GM19193 (cell line): ENCODE measurements around the gene SERGEF.

Source experiments
- POLR2A ChIP-seq: IDR thresholded peaks from 4 replicates; pipeline ENCODE4 v1.6.1; 2011; ENCODE audit not compliant: insufficient read depth, insufficient read length; ENCODE audit errors: extremely low read depth

SERGEF gene

GRCh38 chr11:17812091-17812864, 200.6 kb downstream of the SERGEF start:
- no peak for TF ChIP-seq POLR2A

GRCh38 chr11:17811352-17811751, 201.5 kb downstream of the SERGEF start:
- TF ChIP-seq POLR2A, result no peak

GRCh38 chr11:17810746-17811145, 202.1 kb downstream of the SERGEF start:
- TF ChIP-seq POLR2A, result no peak

GRCh38 chr11:17810041-17810440, 202.8 kb downstream of the SERGEF start:
- no peak for TF ChIP-seq POLR2A

GRCh38 chr11:17807034-17807433, 205.8 kb downstream of the SERGEF start:
- no peak for TF ChIP-seq POLR2A

DNA sequence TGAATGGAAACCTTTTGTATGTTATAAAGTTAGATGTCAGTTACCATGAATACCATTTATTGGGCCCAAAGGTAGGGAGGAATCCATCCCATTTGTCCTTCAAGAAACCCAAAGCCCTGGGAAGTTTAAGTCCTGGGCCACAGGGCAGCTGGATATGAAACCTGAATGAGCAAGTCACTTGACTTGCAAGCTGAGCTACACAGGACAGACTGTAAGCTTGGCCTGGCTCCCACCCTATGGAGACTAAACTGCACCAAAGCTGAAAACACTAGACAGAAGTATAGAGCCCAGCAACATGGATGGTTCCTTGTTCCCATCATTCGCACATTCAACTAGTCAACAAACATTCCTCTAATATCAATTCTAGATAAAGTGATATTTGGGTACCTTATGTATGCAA, 207.0 kb downstream of the SERGEF start:
- no peak for TF ChIP-seq POLR2A

DNA sequence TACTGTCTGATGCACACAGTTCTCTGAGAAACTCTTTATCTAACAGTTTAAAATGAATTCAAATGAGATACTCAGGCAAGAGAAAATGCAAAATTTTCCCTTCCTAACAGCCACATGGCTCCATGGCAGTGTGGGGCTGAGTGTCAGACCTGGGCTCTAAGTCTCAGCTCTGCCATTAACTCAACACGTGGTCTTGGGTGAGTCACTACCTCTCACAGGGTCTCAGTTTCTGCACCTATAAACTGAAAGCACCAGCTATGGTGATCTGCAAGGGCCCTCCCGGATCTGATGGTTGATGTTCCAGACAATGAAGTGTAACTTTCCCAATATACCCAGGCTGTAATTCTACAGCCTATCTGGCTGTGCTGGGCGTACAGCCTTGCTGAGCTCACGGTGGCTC, 207.8 kb downstream of the SERGEF start:
- TF ChIP-seq POLR2A, result no peak

DNA sequence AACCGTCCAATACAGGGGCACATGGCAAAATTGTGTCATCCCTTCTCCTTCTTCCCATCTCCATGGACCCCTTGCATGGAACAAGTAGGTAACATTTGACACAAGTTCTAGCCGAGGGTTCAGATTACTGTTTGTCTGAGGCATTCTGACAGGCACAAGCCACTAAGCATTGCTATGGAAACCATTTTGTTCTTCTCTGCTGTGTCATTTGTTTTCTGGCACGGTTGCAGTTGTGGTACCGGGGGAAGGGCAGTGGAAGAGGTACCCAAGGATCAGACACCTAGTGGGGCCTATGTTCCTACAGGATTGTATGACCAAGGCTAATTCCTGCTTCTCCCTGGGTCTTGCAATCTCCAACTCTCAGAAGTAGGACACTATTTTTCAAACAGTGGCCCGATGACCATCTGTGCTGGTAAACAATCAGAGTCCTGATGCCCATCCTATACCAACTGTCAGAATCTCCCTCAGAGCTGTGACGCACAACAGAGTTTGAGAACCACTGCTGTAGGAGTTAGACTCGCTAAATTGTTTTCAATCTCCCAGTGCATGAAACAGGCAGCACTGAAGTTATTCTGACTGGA, 209.0 kb downstream of the SERGEF start:
- no peak for TF ChIP-seq POLR2A

- TF ChIP-seq POLR2A, result no peak
Observed at GRCh38 chr11:17802491-17802890, 210.4 kb downstream of the SERGEF start.

- no peak for TF ChIP-seq POLR2A
Observed at GRCh38 chr11:17801166-17801565, 211.7 kb downstream of the SERGEF start.

DNA sequence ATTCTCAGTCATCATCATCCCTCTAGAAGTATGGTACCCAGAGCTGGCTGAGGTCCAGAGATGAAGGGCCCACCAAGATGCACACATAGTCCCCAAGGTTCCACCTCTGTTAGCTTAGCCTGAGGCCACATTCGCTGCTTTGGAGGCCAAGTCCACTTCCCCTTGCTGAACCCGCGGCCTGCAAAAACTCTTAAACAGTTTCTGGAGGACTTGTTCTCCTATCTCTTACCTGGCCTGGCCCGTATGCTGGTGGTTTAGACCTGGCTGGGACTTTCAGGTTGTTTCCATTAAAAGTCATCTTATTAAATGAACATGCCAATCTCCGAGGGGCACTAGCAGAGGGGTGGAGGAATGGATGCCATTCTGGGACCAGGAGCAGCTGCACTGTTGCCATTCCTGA, 213.7 kb downstream of the SERGEF start:
- no peak for TF ChIP-seq POLR2A

DNA sequence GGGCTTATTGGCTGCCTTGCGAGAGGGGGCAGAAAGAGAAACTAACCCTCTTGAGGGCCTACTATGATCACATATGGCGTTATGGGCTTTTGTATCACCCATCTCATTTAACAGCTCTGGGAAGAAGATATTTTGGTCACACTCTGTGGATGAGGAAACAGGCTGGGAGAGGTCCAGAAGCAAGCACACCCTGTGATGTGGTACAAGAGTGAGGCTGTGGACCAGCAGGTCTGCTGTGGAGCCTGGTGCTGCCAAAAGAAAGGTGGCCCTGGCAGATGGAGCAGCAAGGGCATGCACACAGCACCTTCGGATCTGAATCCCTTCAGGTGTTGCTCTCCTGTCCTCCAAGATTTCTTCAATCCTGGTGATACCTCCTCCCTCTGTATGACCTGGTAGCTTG, 214.1 kb downstream of the SERGEF start:
- no peak for TF ChIP-seq POLR2A

DNA sequence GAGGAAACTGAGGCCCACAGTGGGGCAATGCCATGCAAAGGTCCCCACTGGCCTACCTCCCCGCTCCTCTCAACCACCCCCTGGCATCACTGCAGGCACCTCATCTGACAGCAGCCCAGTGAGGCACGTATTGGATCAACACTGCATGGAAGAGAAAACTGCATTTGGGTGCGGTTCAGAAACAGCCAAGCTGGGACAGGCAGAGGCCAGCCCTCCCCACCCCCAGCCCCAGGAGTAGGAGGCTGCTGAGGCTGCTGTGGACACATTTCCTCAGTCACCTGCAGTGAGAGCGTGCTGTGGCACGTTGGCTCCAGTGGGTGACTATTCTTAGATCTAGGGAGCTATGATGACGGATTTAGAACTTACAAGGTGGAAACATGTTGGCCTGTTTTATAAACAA, 214.6 kb downstream of the SERGEF start:
- no peak for TF ChIP-seq POLR2A

- no peak for TF ChIP-seq POLR2A
Observed at GRCh38 chr11:17796154-17796553, 216.7 kb downstream of the SERGEF start.

DNA sequence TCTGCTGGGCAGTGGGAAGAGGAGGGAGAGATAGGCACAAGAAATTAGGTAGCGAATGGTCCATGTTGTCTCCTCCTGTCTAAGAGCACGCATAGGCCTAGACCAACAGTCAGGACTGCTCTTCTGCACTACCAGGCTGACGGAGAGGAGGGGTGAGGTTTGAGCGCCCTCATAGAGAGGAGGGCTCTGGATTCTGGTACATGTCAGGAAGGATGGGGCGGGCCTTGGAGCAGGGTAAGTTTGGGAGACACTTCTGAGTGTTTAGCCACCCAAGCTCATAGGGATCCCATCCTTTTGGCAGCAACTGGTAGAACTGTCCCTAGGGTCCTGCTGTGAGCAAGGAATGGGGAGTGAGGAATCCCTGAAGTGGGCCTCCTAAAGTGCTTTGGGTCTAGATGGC, 217.9 kb downstream of the SERGEF start:
- TF ChIP-seq POLR2A, result no peak

- TF ChIP-seq POLR2A, result no peak
Observed at GRCh38 chr11:17793642-17794170, 219.1 kb downstream of the SERGEF start.
